ENCODE data around the gene ARHGAP20. TPM values are rescaled to one million over a fixed set of nuclear protein-coding genes. Genes with fewer than 3 reads are reported as not detected.

The ARHGAP20 gene
- total RNA-seq, 1 experiment from 2014 or later = 0.04 TPM

DNA sequence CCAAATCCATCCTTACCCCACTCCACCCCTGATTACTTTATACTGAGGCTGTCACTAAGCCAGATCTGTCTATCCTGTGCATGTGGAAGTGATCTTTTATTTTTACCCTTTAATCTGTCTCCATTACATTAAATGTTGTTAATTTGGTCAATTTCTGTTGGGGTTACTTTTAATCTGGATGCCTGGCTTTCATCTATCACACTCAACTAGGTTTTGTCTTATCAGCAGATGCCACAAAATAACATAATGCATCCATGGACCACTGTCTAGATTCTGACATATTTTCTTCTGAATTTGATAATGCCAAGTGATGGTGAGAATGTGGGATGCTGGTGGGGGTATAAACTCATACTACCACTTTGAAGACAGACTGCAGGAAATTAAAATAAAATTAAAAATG, 174.1 kb downstream of the ARHGAP20 start:
- peaks cover 0 to 4% (median 0%) of the 10 kb centered on the region in 3 experiments; a peak in 1 of 7 replicates for H3K36me3 Mint-ChIP-seq (ENCODE audit: insufficient read depth in 1 of 3, low read depth in 3 of 3)
- no peaks in the 10 kb centered on the region for H3K79me1 ChIP-seq (ENCODE audit: insufficient read depth, low read depth, low read length, poor library complexity, severe bottlenecking)
- H3K14ac ChIP-seq (ENCODE audit: insufficient read depth, low read length) = no peak overlapping the region
- H2BK20ac ChIP-seq (ENCODE audit: low read depth, low read length, poor library complexity, severe bottlenecking) = no peak overlapping the region
- H3K27me3 ChIP-seq (ENCODE audit: insufficient read depth, low read length) = no peaks in the 10 kb centered on the region
- H4K20me1 ChIP-seq (ENCODE audit: control insufficient read depth, insufficient read depth, insufficient read length) = no peaks in the 10 kb centered on the region
- H3K4me3 Mint-ChIP-seq = no peak overlapping the region
- no peak overlapping the region for H3K56ac ChIP-seq (ENCODE audit: insufficient read length, low read depth, low read length)
- no peak overlapping the region for H3T11ph ChIP-seq (ENCODE audit: low read length)
- H3K4ac ChIP-seq (ENCODE audit: low read depth, low read length) = no peak overlapping the region
- H3K27ac ChIP-seq (ENCODE audit: insufficient read length, low read depth, low read length) = no peak overlapping the region
- H3K18ac ChIP-seq (ENCODE audit: insufficient read length, low read depth, low read length) = no peak overlapping the region
- no peak overlapping the region for H2AFZ ChIP-seq (ENCODE audit: low read length)
- no peak overlapping the region for H4K8ac ChIP-seq (replicated peaks; ENCODE audit: insufficient read length, low read depth, low read length)
- no peak overlapping the region for H2AK5ac ChIP-seq (ENCODE audit: insufficient read length, low read length)
- H4K5ac ChIP-seq (ENCODE audit: insufficient read length, low read depth, low read length) = no peak overlapping the region
- no peak overlapping the region for H2BK5ac ChIP-seq (ENCODE audit: insufficient read length, low read length)
- H2BK15ac ChIP-seq (ENCODE audit: low read depth, low read length) = no peak overlapping the region
- no peak for TF ChIP-seq CTCF (conservative IDR thresholded peaks at IDR 0.05)
- H3K9ac ChIP-seq (ENCODE audit: extremely low read depth, insufficient read length, low read length) = no peak overlapping the region
- no peak for DNase-seq
- no peaks in the 10 kb centered on the region for H3K4me1 ChIP-seq (ENCODE audit: insufficient read depth, low read length)
- H2BK120ac ChIP-seq (ENCODE audit: low read depth, low read length, poor library complexity, severe bottlenecking) = no peak overlapping the region
- H3K23me2 ChIP-seq (ENCODE audit: insufficient read length, low read depth, low read length, poor library complexity, severe bottlenecking) = no peaks in the 10 kb centered on the region
- no peaks in the 10 kb centered on the region for H3K79me2 ChIP-seq (ENCODE audit: insufficient read depth, low read length)
- 0 out of 4 replicates have a peak, but pooled peaks cover 0 to 3% of the 10 kb centered on the region in 2 experiments for H3K4me1 Mint-ChIP-seq
- no peak overlapping the region for H3K4me2 ChIP-seq (ENCODE audit: insufficient read depth, insufficient read length, low read length)
- no peak overlapping the region for H4K91ac ChIP-seq (ENCODE audit: insufficient read length, low read depth, low read length)
- peaks cover 8 to 13% of the 10 kb centered on the region in 2 experiments for H3K9me3 Mint-ChIP-seq
- no peak overlapping the region for H2BK12ac ChIP-seq (ENCODE audit: insufficient read length, low read depth, low read length)
- no peak overlapping the region for H3K23ac ChIP-seq (ENCODE audit: insufficient read length, low read depth, low read length)
- H3K27ac Mint-ChIP-seq = no peak overlapping the region
- H3K9me3 ChIP-seq (ENCODE audit: control insufficient read depth, low read depth, low read length) = no peaks in the 10 kb centered on the region
- peaks cover 6% of the 10 kb centered on the region for H3K27me3 Mint-ChIP-seq (ENCODE audit: low read depth)

All from H9 (cell line).